ENCODE measurements around the gene EFCAB8. TPM values are rescaled to one million over a fixed set of nuclear protein-coding genes. Genes with fewer than 3 reads are reported as not detected.
A peak's percentile ranks its signal among the peaks of the same experiment; 100 is the strongest.
"Not testable (repeated sequence)": the region's sequence is repeated elsewhere in the genome, so short reads cannot be mapped to it uniquely, and the experiment has no call there.

EFCAB8 gene
- total RNA-seq, 1 donor from 2014 or later = 0.20 TPM

DNA sequence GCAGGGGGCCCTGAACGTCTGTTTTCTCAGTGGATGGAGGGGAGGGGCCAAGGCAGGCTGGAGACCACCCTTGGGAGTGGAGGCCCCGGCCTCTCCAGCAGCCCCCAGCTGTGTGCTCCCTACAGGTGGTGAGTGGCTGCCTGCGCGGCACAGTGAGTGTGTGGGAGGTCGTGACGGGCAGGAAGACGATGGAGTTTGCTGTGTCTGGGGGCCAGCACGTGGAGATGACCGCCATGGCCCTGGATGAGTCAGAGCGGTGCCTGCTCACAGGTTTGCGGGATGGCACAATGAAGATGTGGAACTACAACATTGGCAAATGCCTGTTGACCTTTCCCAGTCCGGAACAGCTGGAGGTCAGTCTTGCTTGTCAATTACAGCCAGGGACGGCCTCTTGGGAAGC is 52.6 kb downstream of the EFCAB8 start:
- no peak for DNase-seq (ENCODE audit: low spot score)

DNA sequence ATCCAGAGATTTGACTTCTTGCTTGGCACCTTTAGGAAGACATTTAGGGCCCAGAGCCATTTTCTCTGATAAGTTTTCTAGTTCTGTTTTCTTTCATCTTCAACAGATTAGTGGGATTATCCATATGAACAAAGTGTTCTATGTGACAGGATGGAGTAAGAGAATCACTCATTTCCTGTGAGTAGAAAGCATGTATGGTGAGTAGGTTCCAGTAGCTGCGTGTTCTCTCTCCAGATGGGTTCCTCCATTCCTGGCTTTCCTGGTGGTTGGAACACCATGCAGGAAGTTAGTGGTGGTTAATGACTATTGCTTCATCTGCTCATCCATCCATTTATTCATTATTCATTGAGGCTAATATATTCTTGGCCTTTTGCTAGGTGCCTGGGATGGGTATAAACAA is 54.0 kb downstream of the EFCAB8 start:
- DNase-seq (ENCODE audit: low spot score) = no peak

DNA sequence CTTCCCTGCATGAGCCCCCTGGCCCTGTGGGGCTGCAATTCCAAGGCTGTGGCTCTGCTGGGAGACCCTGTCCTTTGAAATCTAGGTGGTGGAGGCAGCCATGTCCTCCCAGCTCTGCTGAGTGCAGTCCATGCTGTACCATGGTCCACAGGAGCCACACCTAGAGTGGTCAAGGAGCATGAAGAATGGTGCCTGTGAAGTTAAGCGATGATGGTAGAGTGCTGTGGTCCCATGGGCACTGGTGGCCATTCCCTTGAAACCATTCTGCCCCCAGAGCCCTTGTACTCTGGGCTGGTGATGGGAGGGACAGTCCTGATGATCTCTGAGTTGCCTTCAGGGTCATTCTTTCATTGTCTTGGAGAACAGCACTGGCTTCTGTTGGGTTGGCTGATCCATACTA is 55.3 kb downstream of the EFCAB8 start:
- no peak for DNase-seq (ENCODE audit: low spot score)

DNA sequence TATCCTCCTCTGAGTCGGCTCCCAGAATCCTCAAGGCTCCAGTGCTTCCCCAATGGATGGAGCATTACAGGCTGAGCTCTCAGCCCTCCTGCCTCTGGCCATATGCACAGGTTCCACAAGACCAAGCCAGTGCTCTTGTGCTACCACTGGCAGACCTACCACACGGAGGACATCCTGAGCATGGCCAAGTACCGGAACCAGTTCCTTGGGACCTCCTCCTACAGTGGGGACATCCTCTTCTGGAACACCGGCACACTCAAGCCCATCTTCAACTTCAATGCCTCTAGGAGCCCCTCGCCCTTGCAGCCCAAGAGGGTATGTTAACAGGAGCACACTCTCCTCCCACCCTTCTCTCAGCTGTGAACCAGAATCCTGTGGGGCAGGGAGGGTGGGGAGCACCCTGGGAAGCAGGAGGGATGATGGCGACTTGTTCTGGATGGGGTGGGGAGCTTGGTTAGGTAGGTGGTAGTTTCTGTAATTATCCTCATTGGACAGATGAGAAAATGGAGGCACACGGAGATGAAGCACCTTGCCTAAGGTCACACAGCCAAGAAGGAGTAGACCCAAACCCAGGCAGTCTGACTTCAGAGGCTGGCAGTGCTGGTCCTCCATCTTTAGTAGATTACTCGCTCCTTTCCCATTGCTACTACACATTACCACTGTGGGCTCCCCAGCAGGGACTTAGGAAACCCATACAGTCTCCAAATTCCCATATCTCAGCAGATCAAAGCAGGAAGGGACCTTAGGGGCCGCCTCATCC is 58.6 kb downstream of the EFCAB8 start:
- DNase-seq (ENCODE audit: low spot score) = peak; percentile 3

DNA sequence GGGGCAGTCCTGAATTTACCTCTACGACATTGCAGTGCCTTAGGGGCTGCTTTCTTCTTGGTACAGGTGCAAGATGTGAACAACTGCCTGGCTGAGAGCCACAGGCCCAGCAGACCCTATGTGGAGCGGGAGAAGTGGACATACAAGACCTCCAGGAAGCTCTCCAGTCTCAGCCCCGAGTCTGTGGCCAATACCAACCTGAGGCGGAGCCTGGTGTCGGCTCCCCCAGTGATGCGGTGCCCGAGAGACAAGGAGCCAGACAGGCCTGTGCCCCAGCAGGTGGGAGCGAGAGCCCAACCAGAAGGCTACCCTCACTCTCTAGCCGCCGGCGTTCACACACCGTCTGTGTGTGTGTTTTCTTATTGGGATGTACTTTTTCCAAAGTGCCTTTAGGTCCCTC is 59.6 kb downstream of the EFCAB8 start:
- DNase-seq (ENCODE audit: low spot score) = peak; percentile 7

DNA sequence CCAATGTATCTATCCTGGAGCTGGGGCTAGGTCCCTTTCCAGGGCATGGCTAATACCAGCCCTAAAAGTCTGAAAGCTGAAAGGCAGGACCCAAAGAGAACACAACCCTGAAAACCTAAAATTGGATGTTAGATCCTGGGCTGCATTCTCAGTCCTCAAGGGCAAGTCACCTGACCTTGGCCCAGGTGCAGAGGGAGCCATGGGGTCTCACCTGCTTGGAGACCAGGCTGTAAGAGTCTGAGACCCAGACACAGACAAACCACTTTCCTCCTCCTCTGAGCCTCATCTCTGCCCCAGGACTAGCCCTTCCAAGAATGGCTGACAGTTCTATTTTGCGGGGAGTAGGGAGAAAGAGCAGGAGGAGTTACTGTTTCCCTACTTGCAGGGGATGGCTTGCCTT is 60.0 kb downstream of the EFCAB8 start:
- peak; percentile 5 for DNase-seq (ENCODE audit: low spot score)

DNA sequence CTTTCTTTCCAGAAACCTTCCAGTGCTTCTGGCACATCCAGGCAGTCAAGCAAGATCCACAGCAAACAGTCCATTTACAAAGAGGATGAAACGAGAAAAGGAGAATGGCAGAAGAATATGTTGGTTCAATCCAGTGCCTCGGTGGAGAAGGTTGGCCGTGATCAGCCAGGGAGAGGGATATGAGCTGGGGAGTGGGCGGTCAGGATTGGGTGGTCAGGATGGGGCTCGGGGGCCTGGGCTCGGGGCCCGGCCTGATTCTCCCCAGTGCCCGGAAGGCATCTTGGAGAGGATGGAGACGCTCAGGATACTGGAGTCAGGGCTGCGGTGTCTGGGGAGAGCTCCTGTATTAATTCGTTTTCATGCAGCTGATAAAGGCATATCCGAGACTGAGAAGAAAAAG is 61.3 kb downstream of the EFCAB8 start:
- peak; percentile 6 for DNase-seq (ENCODE audit: low spot score)

DNA sequence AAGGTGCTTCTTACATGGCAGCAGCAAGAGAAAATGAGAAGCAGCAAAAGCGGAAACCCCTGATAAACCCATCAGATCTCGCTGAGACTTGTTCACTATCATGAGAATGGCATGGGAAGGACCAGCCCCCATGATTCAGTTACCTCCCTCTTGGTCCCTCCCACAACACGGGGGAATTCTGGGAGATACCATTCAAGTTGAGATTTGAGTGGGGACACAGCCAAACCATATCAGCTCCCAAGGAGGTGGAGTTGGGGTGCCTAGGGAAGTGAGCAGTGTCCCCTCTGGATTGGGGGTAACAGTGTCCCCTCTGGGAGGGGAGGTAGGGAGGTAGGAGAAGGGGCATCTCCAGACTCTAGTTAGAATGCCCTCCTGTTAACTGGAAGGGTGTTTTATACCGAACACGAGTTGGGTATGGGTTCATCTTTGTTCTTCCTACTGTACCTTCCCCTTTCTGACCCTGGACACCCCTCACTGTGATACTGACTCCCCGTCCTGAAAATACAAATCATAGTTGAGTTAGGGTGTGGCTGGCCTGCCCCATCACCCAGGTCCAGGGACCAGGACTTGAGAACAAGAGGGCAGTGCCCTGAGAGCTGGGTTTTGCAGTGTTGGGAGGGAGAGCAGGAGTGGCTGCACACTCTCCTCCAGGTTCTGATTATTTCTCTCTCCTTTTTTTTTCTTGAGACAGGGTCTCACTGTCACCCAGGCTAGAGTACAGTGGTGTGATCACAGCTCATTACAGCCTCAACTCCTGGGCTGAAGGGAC is 62.0 kb downstream of the EFCAB8 start:
- peak; percentile 0 for DNase-seq (ENCODE audit: low spot score)

DNA sequence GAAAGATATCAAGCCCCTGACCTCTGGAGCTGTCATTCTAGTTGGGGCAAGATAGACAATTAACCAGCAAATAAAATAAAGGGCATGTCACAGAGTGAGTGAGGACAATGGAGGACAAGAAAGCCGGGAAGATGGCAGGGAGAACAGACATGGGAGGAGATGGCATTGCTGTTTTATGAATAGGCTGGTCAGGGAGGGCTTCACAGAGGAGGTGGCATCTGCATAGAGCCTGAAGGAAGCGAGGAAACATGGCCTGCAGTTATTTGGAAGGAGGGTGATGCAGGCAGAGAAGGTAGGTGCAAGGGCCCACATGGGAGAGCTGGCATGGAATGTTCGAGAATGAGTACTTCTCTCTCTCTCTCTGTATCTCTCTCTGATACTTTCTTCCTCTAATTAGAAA is 63.7 kb downstream of the EFCAB8 start:
- DNase-seq (ENCODE audit: low spot score) = no peak

DNA sequence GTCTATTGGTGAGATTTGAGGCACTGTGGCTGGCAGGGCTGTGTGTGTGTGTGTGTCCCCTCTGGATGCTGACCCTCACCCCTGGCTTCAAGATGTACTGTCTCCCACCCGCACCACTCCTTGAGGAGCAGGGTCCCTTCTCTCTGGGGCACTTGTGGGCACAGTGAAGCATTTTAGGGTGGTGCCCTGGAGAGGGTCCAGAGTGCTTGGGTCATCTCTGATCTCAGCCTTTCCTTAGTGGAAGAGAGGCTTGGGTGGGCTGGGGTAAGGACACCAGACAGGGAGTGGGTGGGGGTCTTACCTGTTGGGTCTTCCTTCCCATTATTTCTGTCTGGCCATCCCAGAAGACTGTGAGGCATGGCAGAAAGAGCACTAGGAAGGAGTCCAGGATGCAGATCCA is 66.1 kb downstream of the EFCAB8 start:
- no peak for DNase-seq (ENCODE audit: low spot score)

DNA sequence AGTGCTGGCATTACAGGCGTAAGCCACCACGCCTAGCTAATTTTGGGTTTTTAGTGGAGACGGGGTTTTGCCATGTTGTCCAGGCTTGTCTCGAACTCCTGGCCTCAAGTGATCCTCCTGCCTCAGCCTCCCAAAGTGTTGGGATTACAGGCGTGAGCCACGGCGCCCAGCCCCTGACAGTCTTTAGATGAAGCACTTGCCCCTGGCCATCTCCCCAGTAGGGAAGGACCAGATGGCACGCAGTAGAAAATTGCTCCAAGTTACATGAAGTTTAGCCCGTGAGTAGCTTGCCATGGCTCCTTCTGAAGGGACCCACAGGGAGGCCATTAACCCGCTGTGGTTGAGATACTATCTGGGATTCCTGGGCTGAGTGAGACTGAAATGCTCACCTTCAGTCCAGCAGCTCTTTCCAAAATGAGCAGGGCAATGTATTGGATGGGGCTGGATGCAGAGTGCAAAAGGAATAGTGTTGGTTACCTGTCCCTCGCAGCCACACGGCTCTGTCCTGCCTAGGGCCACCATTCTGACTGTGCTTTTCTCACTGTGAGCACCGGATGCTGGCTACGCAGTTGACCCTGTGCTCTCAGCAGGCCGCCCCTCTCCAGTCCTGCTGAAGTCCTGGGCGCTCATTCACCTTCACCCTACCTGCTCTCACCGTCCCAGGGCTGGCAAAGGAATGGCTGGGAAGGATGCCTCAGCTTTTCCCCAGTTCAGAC is 66.9 kb downstream of the EFCAB8 start:
- no peak for DNase-seq (ENCODE audit: low spot score)

DNA sequence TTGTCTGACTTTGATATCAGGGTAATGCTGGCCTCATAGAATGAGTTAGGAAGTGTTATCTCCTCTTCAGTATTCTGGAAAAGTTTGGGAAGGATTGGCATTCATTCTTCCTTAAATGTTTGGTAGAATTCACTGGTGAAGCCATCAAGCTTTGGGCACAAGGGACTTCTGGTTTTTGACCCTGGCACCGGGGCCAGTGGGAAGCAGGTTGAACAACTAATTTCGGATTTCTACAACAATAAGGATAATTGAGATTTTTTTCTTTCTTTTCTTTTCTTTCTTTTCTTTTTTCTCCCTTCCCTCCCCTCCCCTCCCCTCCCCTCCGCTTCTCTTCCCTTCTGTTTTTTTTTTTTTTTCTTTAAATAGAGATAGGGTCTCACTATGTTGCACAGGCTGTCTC is 70.4 kb downstream of the EFCAB8 start:
- DNase-seq (ENCODE audit: low spot score) = no peak

DNA sequence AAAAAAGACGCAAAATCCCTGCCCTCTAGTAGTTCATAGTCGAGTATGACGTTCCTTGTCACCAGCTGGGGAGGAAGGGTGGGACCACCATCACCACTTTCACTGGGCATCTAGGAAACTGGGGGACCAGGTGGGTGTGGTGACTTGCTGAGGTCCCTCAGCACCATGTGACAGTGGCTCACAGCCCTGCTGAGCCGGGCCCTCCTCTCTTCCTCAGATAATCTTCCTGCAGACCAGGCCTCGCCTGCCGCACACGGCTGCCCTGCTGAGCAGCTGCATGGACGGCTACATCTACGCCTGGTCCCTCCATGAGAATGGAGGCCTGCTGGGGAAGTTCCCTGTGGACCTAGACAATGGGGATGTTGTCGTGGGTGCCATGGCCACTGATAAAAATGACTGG is 71.5 kb downstream of the EFCAB8 start:
- no peak for DNase-seq (ENCODE audit: low spot score)

DNA sequence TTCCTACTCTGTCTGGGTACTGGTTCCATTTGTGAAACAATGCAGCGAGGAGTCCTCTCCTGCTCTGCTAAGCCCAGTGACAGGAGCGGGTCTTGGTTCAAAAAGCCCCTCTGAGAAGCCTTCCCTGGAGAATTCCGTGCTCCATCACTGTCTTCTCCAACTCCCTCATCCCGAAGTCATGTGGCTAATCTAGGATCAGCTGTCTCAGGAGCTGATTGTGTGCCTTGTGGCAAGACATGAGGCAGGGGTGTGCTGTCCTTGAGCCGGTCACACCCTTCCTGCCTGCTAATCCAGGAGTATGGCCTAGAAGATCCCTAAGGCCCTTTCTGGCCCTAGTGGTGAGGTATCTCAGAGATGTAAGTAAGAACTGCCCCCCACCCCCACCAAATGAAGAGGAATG is 72.0 kb downstream of the EFCAB8 start:
- no peak for DNase-seq (ENCODE audit: low spot score)

DNA sequence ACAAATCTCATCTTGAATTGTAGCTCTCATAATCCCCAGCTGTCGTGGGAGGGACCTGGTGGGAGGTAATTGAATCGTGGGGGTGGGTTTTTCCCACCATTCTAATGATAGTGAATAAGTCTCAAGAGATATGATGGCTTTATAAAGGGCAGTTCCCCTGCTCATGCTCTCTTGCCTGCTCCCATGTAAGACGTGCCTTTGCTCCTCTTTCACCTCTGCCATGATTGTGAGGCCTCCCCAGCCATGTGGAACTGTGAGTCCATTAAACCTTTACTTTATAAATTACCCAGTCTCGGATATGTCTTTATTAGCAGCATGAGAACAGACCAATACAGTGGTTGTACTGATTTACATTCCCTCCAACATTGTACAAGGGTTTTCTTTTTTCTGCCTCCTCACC is 75.9 kb downstream of the EFCAB8 start:
- DNase-seq (ENCODE audit: low spot score) = no peak

DNA sequence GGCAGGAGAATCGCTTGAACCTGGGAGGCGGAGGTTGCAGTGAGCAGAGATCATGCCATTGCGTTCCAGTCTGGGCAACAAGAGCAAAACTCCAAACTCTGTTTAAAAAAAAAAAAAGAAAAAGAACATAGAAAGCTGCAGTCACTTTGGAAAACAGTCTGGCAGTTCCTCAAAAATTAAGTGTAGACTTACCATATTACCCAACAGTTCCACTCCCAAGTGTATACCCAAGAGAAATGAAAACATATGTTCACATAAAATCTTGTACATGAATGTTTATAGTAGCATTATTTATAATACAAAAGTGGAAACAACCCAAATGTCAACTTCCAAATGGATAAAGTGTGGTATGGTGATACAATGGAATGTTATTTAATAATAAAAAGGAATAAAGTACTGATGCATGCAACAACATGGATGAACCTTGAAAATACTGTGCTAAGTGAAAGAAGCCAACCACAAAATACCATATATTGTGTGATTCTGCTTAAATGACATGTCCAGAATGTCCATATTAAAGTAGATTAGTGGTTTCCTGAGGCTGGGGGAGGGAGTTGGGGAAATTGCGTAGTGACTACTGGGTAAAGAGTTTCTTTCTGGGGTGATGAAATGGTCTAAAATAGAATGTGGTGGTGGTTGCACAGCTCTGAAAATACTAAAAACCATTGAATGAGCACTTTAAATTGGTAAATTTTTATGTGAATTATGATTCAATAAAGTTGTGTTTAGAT is 82.6 kb downstream of the EFCAB8 start:
- no peak for DNase-seq (ENCODE audit: low spot score)

DNA sequence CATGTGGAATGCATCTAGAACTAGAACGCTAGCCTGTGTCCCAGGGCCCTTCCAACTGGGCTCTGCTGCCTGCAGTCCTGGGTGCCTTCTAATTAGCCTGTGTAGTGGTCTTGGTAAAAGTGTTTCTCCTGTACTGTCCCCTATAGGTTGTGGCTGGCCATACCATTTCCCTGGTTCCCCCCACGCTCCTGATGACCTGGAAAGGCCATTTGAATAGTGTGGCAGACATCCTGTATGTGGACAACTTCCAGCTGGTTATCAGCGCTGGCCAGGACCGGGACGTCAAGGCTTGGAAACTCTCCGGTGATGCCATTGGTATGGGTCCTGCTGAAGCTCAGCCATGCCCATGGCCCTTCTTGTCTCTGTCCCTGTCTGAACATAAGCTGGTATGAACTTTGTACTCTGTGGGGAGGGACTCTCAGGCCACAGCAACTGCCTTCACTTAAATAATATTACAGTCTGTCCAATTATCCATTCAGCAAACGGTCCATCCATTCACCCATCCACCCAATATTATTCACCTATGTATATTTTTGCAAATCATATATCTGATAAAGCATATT is 84.8 kb downstream of the EFCAB8 start:
- DNase-seq (ENCODE audit: low spot score) = no peak

DNA sequence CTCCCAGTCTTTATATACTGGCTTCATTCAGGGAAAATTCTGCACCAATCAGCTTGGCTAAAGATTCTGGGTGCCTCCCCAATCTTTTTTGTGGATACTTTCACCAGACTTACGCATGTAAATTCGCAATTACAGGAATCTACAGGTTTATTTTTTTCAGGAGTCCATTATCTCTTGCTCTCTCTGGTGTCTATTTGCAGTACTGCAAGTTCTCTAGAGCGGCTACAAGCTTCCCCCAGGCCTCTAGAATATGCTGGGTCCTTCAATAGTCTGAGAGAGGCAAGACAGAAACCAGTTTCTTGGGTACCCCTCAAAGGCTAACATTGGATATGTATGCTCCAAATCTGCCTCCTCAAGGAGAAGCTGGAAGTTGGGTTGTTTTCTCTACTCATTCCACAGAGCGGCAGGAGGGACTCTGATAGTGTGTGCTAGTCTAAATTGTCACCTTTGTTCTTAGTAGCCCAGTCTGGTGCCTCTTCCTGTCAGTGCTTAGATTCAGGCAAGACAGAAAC is 87.0 kb downstream of the EFCAB8 start:
- DNase-seq (ENCODE audit: low spot score) = no peak

DNA sequence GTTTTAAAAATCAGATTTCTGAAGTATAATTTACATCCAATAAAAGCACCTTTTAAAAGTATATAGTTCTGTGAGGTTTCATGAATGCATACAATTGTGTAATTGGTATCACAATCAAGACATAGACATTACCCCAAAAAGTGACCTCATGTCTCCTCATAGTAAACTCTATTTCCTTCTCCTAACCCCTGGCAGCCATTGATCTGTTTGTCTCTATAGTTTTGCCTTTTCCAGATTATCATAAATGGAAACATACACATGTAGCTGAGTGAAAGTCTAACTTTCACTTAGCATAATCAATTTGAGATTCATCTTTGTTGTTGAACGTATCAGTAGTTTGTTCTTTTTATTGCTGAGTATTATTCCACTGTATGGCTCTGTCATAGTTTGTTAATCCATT is 87.9 kb downstream of the EFCAB8 start:
- DNase-seq (ENCODE audit: low spot score) = no peak

DNA sequence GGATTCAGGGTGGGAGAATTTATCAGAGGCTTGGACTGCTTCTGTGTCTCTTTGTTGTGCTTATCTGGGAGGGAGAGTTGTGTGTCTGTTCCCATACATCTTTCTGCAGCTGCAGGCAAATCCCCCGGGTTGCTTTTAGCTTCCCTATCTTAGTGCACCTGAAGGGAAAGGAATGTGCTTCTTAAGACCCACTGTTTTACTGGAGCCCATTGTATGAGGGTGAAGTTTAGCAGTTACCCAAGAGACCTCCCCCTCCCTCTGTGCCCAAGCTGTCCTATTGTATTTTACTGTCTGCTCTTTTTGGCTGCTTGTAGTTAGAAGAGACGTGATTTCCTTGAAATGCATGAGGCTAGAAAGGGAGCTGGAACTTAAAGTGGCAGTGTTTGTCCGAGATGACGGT is 91.8 kb downstream of the EFCAB8 start:
- DNase-seq (ENCODE audit: low spot score) = not testable (repeated sequence)

DNA sequence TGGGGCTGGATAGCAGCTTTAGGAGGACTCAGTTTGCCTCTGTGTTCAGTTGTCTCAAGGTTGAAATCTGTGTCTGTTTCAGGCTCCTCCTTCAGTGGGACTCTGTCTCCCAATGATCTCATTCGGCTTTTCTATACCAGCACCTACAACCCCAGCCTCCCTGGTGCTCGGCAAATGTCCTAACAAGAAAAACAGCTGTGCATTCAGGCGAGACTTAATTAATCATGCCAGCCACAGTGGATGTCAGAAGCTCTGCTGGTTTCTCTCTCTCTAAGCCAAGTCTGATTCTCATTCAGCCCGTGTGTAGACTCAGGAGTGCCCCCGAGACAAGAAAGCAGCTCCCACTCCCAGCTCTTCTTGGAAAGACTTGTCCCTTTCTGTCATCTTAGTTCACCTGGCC is 98.7 kb downstream of the EFCAB8 start:
- DNase-seq (ENCODE audit: low spot score) = no peak

DNA sequence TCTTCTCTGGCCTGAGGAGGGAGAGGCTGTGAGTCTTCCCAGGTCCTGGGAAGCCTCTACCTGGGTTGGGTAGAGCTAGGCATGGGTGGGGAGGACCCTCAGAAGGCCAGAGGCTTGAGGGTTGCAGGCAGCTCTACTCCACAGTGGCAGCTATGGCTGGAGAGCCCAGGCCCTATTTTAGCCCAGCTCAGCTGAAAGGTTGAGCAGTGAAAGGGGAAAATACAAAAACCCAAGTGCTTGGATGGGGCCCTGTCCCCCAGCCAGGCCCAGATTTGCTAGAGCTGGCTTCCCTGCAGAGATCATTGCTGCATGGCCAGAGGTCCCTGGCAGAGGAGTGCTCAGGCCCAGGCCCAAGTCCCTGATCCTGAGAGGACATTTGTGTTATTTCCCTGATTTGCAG is 99.9 kb downstream of the EFCAB8 start:
- DNase-seq (ENCODE audit: low spot score) = no peak

All from mucosa of gallbladder (tissue), 1 donor.